ES-I3 (cell line): ENCODE measurements around the gene CARD6.
"Not testable (repeated sequence)": the region's sequence is repeated elsewhere in the genome, so short reads cannot be mapped to it uniquely, and the experiment has no call there.

Source experiments
- H3K36me3 ChIP-seq: 2 replicates; pipeline ENCODE4 v1.6.1; 2013; ENCODE audit warnings: mild to moderate bottlenecking, low read length, control low read depth, moderate library complexity; ENCODE audit not compliant: insufficient read depth
- H3K4me1 ChIP-seq: 2 replicates; pipeline ENCODE4 v1.6.1; 2013; ENCODE audit warnings: mild to moderate bottlenecking, control low read depth, low read length; ENCODE audit not compliant: insufficient read depth
- H3K9ac ChIP-seq: 2 replicates; pipeline ENCODE4 v1.6.1; 2013; ENCODE audit warnings: low read depth, mild to moderate bottlenecking, low read length, moderate library complexity
- H3K9me3 ChIP-seq: 2 replicates; pipeline ENCODE4 v1.6.1; 2013; ENCODE audit warnings: mild to moderate bottlenecking, low read length, moderate library complexity; ENCODE audit not compliant: control insufficient read depth, insufficient read depth

Gene CARD6

GRCh38 chr5:40877371-40877988 lies 36.3 kb downstream of the CARD6 start:
- Histone ChIP-seq H3K9ac (no peak overlapping the region), H3K4me1 (no peaks in the 10 kb centered on the region), H3K9me3 (no peaks in the 10 kb centered on the region), H3K36me3 (no peaks in the 10 kb centered on the region)

DNA sequence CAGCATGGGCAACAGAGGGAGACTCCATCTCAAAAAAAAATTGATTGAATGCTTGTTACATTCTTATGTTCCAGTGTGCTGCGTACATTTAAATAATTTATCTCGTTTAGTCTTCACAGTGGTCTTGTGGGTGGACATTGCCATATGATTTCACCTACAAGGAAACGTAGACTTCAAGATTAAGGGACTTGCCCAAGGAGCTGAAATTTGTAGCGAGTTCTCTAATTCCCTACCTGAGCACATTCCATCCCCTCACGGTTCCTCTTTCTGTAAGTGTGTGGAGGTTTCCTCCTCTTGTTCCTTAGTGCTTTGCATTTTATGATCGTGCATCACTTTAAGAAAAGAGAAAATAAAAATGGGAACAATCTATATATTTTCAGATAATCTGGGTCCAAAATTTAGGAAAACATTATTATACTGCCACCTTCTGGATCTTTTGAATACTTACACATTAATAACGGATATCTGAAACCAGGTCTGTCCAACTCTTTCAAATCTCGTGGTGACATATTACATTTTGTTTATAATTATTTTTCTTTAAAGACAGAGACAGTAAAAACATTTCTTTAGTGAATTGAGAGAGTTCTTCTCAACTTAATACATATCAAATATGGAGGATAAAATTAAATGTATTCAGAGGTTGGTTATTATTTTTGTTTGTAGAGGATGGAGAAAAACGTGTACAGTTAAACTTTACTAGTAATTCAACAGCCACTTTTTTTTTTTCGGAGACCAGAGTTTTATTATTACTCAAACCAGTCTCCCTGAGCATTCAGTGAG lies 38.2 kb downstream of the CARD6 start:
- Histone ChIP-seq H3K36me3 (no peaks in the 10 kb centered on the region), H3K4me1 (no peaks in the 10 kb centered on the region), H3K9me3 (no peaks in the 10 kb centered on the region; the same call in 1 of the 2 replicates), H3K9ac (no peak overlapping the region)

GRCh38 chr5:40882291-40882690 lies 41.1 kb downstream of the CARD6 start:
- Histone ChIP-seq H3K4me1 (no peaks in the 10 kb centered on the region), H3K9me3 (no peaks in the 10 kb centered on the region; the same call in 1 of the 2 replicates), H3K36me3 (no peaks in the 10 kb centered on the region), H3K9ac (no peak overlapping the region)

DNA sequence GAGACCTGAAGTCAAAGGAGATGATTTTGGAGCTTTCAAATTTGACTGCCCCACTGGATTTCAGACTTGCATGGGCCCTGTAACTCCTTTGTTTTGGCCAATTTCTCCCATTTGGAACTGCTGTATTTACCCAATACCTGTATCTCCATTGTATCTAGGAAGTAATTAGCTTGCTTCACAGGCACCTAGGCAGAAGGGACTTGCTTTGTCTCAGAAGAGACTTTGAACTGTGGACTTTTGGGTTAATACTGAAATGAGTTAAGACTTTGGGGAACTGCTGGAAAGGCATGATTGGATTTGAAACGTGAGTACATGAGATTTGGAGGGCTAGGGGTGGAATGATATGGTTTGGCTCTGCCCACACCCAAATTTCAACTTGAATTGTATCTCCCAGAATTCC lies 41.9 kb downstream of the CARD6 start:
- H3K9ac ChIP-seq, H3K36me3 ChIP-seq, H3K9me3 ChIP-seq, H3K4me1 ChIP-seq: not testable (repeated sequence)

DNA sequence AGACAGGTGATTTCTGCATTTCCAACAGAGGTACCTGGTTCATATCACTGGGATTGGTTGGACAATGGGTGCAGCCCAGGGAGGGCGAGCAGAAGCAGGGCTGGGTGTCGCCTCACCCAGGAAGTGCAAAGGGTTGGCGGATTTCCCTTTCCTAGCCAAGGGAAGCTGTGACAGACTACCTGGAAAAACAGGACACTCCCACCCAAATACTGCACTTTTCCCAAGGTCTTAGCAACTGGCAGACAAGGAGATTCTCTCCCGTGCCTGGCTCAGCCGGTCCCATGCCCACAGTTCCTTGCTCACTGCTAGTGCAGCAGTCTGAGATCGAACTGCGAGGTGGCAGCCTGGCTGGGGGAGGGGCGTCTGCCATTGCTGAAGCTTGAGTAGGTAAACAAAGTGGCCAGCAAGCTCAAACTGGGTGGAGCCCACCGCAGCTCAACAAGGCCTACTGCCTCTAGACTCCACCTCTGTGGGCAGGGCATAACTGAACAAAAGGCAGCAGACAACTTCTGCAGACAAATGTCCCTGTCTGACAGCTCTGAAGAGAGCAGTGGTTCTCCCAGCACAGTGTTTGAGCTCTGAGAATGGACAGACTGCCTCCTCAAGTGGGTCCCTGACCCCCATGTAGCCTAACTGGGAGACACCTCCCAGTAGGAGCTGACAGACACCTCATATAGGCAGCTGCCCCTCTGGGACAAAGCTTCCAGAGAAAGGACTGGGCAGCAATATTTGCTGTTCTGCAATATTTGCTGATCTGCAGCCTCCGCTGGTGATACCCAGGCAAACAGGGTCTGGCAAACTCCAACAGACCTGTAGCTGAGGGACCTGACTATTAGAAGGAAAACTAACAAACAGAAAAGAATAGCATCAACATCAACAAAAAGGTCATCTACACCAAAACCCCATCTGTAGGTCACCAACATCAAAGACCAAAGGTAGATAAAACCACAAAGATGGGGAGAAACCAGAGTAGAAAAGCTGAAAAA lies 54.6 kb downstream of the CARD6 start:
- not testable (repeated sequence) for H3K9me3 ChIP-seq, H3K36me3 ChIP-seq
- H3K4me1 ChIP-seq, result peaks cover 11% of the 10 kb centered on the region; the same call in 1 of the 2 replicates
- peak overlapping the region; percentile 40; the same call in 1 of the 2 replicates for H3K9ac ChIP-seq

DNA sequence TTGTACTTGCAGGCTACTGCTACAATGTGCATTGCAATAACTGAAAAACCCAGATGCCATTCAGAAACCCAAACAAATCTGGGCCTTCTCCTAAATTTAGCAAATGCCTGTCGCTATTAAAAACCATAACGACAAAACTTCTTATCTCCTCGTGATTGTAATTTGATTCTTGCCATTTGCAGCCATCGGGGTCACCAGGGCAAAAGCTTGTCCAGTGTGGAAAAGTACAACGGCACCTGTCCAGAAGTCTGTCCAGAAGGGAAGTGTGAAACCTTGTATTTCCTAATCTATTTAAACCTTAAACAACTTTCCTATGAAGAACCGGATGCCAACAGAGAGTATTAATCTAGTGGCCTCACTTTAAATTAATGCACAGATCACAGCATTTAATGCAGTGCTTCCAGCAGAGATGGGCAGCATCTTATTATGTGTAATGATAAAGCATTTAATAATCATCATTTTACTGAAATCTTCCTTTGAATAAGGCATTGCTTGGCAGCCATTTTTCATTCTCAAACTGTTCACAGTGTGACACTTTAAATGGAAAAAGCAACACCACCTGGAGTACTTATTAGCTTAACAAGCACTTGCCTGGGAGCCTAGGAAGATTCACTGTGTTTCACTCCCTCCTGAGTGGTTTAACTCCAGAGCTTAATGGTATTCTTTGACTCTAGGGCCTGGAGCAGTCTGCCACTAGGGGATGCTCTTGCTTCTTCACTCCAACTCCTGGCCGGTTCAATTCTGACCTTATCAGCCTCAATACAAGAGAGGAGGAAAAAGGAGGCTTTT lies 63.2 kb downstream of the CARD6 start:
- H3K9ac ChIP-seq, result no peak overlapping the region
- H3K36me3 ChIP-seq, result no peaks in the 10 kb centered on the region

GRCh38 chr5:40904994-40905306 lies 63.8 kb downstream of the CARD6 start:
- no peaks in the 10 kb centered on the region for H3K4me1 ChIP-seq
- H3K36me3 ChIP-seq, result no peaks in the 10 kb centered on the region
- H3K9me3 ChIP-seq, result no peaks in the 10 kb centered on the region
- no peak overlapping the region for H3K9ac ChIP-seq

More for the DNA sequence above, 63.2 kb downstream of the CARD6 start:
- no peaks in the 10 kb centered on the region for H3K4me1 ChIP-seq
- H3K9me3 ChIP-seq, result no peaks in the 10 kb centered on the region

- H3K4me1 ChIP-seq, result no peaks in the 10 kb centered on the region
- no peaks in the 10 kb centered on the region for H3K36me3 ChIP-seq
- H3K9me3 ChIP-seq, result no peaks in the 10 kb centered on the region
- no peak overlapping the region for H3K9ac ChIP-seq
These were observed 65.2 kb downstream of the CARD6 start for GRCh38 chr5:40906351-40906751.

- H3K9me3 ChIP-seq, result no peaks in the 10 kb centered on the region
- H3K4me1 ChIP-seq, result no peaks in the 10 kb centered on the region
- H3K9ac ChIP-seq, result no peak within 1 kb of the TSS
- no peaks in the 10 kb centered on the region for H3K36me3 ChIP-seq
These were observed 68.1 kb downstream of the CARD6 start, which contains the start of gene C7 for GRCh38 chr5:40909264-40909663. Gene C7 (plus strand): TSS chr5:40909497. CDS start chr5:40909611, 114 bp downstream.

DNA sequence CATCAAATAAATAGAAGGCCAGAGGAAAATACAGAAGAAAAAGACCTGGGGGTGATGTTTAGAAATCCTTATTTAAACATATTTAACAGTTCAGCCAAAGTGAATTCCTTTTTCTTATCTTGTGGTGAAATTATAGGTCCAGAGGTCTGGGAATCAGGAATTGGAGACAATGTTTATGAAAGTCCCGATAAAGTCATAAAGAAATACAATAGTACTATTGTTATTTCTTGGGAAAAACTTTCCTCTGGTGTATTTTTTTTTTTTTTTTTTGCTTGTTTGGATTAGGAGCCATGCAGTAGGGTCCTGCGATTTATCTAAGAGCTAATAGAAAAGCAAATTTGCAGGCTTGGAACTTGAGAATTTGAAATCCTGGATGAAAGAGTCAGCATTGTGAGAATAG lies 68.6 kb downstream of the CARD6 start:
- no peaks in the 10 kb centered on the region for H3K9me3 ChIP-seq
- no peak overlapping the region for H3K9ac ChIP-seq
- H3K4me1 ChIP-seq, result 0 out of 2 replicates have a peak, but pooled peaks cover under 1% of the 10 kb centered on the region
- H3K36me3 ChIP-seq, result no peaks in the 10 kb centered on the region
